Left ventricle myocardium superior (tissue), 1 donor: ENCODE measurements around the gene ZBTB5. TPM values are rescaled to one million over a fixed set of nuclear protein-coding genes. Genes with fewer than 3 reads are reported as not detected.
"Not testable (repeated sequence)": the region's sequence is repeated elsewhere in the genome, so short reads cannot be mapped to it uniquely, and the experiment has no call there.

Experiments used
- ATAC-seq: fragments of 200-7000 bp; cut with Tn5 transposase; one replicate; pipeline ENCODE4 v1.9.1; 2020; ENCODE audit warnings: mild to moderate bottlenecking, moderate library complexity
- DNase-seq: peaks from one replicate; pipeline ENCODE4 v3.0.0-alpha.2; 2020
- intact Hi-C: fragments of 100-400 bp; cut with micrococcal nuclease; formaldehyde crosslinking; loops from one replicate; pipeline ENCODE4 v1.11.0; 2022
- long read RNA-seq: library from polyadenylated mRNA; unstranded; transcript quantifications from one replicate; pipeline ENCODE4 v2.0.0, GENCODE V29; 2021
- total RNA-seq: library from RNA; stranded (reverse); fragmentation: NEBNext Ultra II Directional; extraction: Animal tissue kit (Norgen Biotek cat#: 25700); gene quantifications from one replicate; pipeline ENCODE4 v1.2.1, GENCODE V29; 2021
- donor health status: DM: no; HTN: yes; CAD: no; lungs with severe emphysema.

Gene ZBTB5
- 5.2 TPM for total RNA-seq
- long read RNA-seq, partial matches to known transcripts: 0 of 2 reads
- long read RNA-seq, other reads (novel, unspliced or antisense): 2 of 2 reads

GRCh38 chr9:37465249-37466036, at the start of gene ZBTB5:
TSS of gene ZBTB5 (minus strand) at chr9:37465450. CDS start at chr9:37442551, 22,899 bp downstream.
- DNase-seq: peak; percentile 98
- intact Hi-C loops: no loop called here
- peak; percentile 90 for ATAC-seq

GRCh38 chr9:37514999-37515398, 49.7 kb upstream of the ZBTB5 start:
- intact Hi-C loops: no loop called here

GRCh38 chr9:37514415-37514814, 49.2 kb upstream of the ZBTB5 start:
- ATAC-seq, intact Hi-C loops, DNase-seq: not testable (repeated sequence)

More at GRCh38 chr9:37514999-37515398, 49.7 kb upstream of the ZBTB5 start:
- DNase-seq (no peak), ATAC-seq (no peak)

GRCh38 chr9:37512437-37512836, 47.2 kb upstream of the ZBTB5 start:
- ATAC-seq (no peak), DNase-seq (no peak)
- intact Hi-C loops: no loop called here

- DNase-seq (no peak), ATAC-seq (peak; percentile 21)
- intact Hi-C loops: no loop called here
Observed at GRCh38 chr9:37511016-37512010, 46.1 kb upstream of the ZBTB5 start.

GRCh38 chr9:37510053-37510452, 44.8 kb upstream of the ZBTB5 start:
- ATAC-seq, DNase-seq, intact Hi-C loops: not testable (repeated sequence)

- DNase-seq (no peak), ATAC-seq (no peak)
- intact Hi-C loops: no loop called here
Observed at GRCh38 chr9:37509536-37509935, 44.3 kb upstream of the ZBTB5 start.

GRCh38 chr9:37508834-37509206, 43.6 kb upstream of the ZBTB5 start:
- no peak for ATAC-seq
- intact Hi-C loops: no loop called here
- DNase-seq: no peak

- intact Hi-C loops: no loop called here
- no peak for DNase-seq
- ATAC-seq: no peak
Observed at GRCh38 chr9:37508135-37508833, 43.0 kb upstream of the ZBTB5 start.

GRCh38 chr9:37507566-37508134, 42.4 kb upstream of the ZBTB5 start:
- intact Hi-C loops: no loop called here
- DNase-seq (no peak), ATAC-seq (no peak)

- ATAC-seq: no peak
- intact Hi-C loops: no loop called here
Observed at GRCh38 chr9:37504605-37505004, 39.4 kb upstream of the ZBTB5 start.

GRCh38 chr9:37503736-37504135, 38.5 kb upstream of the ZBTB5 start:
- peak; percentile 65 for ATAC-seq
- intact Hi-C loops: no loop called here
- no peak for DNase-seq

More at GRCh38 chr9:37504605-37505004, 39.4 kb upstream of the ZBTB5 start:
- no peak for DNase-seq

GRCh38 chr9:37501957-37502596, 36.8 kb upstream of the ZBTB5 start:
- DNase-seq (no peak), ATAC-seq (no peak)
- intact Hi-C loops: no loop called here

- intact Hi-C loops: no loop called here
- ATAC-seq: no peak
Observed at GRCh38 chr9:37499297-37499696, 34.0 kb upstream of the ZBTB5 start.

GRCh38 chr9:37498457-37498856, 33.2 kb upstream of the ZBTB5 start:
- DNase-seq (no peak), ATAC-seq (no peak)
- intact Hi-C loops: no loop called here

More at GRCh38 chr9:37499297-37499696, 34.0 kb upstream of the ZBTB5 start:
- no peak for DNase-seq

- ATAC-seq (no peak), DNase-seq (no peak)
- intact Hi-C loops: no loop called here
Observed at GRCh38 chr9:37497320-37497719, 32.1 kb upstream of the ZBTB5 start.

GRCh38 chr9:37496020-37496419, 30.8 kb upstream of the ZBTB5 start:
- ATAC-seq (no peak), DNase-seq (no peak)
- intact Hi-C loops: no loop called here

GRCh38 chr9:37495571-37495970, 30.3 kb upstream of the ZBTB5 start:
- no peak for ATAC-seq
- intact Hi-C loops: no loop called here
- DNase-seq: no peak
